Measurements from ENCODE around the gene PPP1R15B.

GRCh38 chr1:204400882-204401510 lies 10.6 kb downstream of the PPP1R15B start:
- TF ChIP-seq CTCF (IDR thresholded peaks at IDR 0.05) (no peak), EP300 (IDR thresholded peaks at IDR 0.05) (no peak), POLR2A (IDR thresholded peaks at IDR 0.05) (no peak), POLR2AphosphoS5 (IDR thresholded peaks at IDR 0.05) (no peak)
